GM12878 (cell line): Measurements from ENCODE around the gene UQCR10. TPM values are rescaled to one million over a fixed set of nuclear protein-coding genes. Genes with fewer than 3 reads are reported as not detected.

Experiments
- ATAC-seq: fragments of 200-7000 bp; cut with Tn5 transposase; 3 replicates; pipeline ENCODE4 v1.9.1; 2020; ENCODE audit warnings: mild to moderate bottlenecking, moderate library complexity
- BruUV-seq: library from RNA; stranded (reverse); fragments of 400-500 nt; replicated peaks from 2 replicates; lab custom pipeline; 2021; lab: Mats Ljungman, UMichigan
- CTCF ChIA-PET: fragments of 300-600 bp; sonication (Branson Sonifier 250); formaldehyde crosslinking; extraction: SDS; loops from one replicate; lab custom pipeline; 2021; ENCODE audit warnings: inconsistent platforms; lab: Yijun Ruan, JAX
- POLR2A ChIA-PET: fragments of 350-600 bp; formaldehyde crosslinking; extraction: SDS; loops from one replicate; lab custom pipeline; 2021; ENCODE audit warnings: inconsistent platforms; lab: Charles Lee
- RAD21 ChIA-PET: fragments of 300-600 bp; sonication (Branson Sonifier 250); formaldehyde crosslinking; loops from one replicate; lab custom pipeline; 2023; ENCODE audit warnings: antibody characterized with exemption; ENCODE audit not compliant: unreplicated experiment; lab: Charles Lee
- SMC1A ChIA-PET: fragments of 300-600 bp; sonication (Branson Sonifier 250); formaldehyde crosslinking; loops from one replicate; lab custom pipeline; 2023; ENCODE audit not compliant: unreplicated experiment, uncharacterized antibody; lab: Charles Lee
- DNase-seq: peaks from one replicate; pipeline ENCODE4 v3.0.0-alpha.2; 2011; ENCODE audit warnings: low read depth, low spot score
- FAIRE-seq: peaks from 3 replicates; lab custom pipeline; 2011; peaks lifted over from hg19 to GRCh38; lab: Jason Lieb, UNC
- H2AFZ ChIP-seq: 2 replicates; pipeline ENCODE4 v1.6.0; 2011; ENCODE audit warnings: low read depth, low read length, control low read depth; ENCODE audit not compliant: control insufficient read depth
- H3K27ac ChIP-seq: 2 replicates; pipeline ENCODE4 v1.5.1; 2011; ENCODE audit warnings: control low read depth; ENCODE audit not compliant: control insufficient read depth, insufficient read depth
- H3K27me3 ChIP-seq, 2 experiments: replicated peaks in 1 of 2; 2 replicates each; pipeline versions ENCODE4 v1.6.0 to v1.6.1; 2011; ENCODE audit warnings: low read length in 1 of 2; ENCODE audit not compliant: control insufficient read depth in 2 of 2, insufficient read depth in 2 of 2
- H3K36me3 ChIP-seq, 2 experiments: 2 replicates each; pipeline ENCODE4 v1.5.1; 2011; ENCODE audit warnings: low read length in 1 of 2; ENCODE audit not compliant: control insufficient read depth in 2 of 2, insufficient read depth in 2 of 2
- H3K4me1 ChIP-seq: 2 replicates; pipeline ENCODE4 v1.6.1; 2011; ENCODE audit warnings: mild to moderate bottlenecking, low read length, moderate library complexity, mixed read lengths; ENCODE audit not compliant: control insufficient read depth, insufficient read depth
- H3K4me2 ChIP-seq: 2 replicates; pipeline ENCODE4 v1.6.0; 2011; ENCODE audit warnings: control low read depth; ENCODE audit not compliant: control insufficient read depth, insufficient read depth
- H3K4me3 ChIP-seq: fragments of 200-600 bp; sonication (generic); 2 replicates; pipeline ENCODE4 v1.5.1; 2016
- H3K79me2 ChIP-seq: 2 replicates; pipeline ENCODE4 v1.6.0; 2011; ENCODE audit warnings: low read length; ENCODE audit not compliant: control insufficient read depth, insufficient read depth
- H3K9ac ChIP-seq: 2 replicates; pipeline ENCODE4 v1.8.0; 2011; ENCODE audit warnings: low read length, control low read depth, mixed read lengths; ENCODE audit not compliant: control insufficient read depth, insufficient read depth
- H3K9me3 ChIP-seq: replicated peaks from 3 replicates; pipeline ENCODE4 v1.5.1; 2011; ENCODE audit warnings: mild to moderate bottlenecking, low read length; ENCODE audit not compliant: control insufficient read depth, insufficient read depth
- H4K20me1 ChIP-seq: 2 replicates; pipeline ENCODE4 v1.6.0; 2011; ENCODE audit not compliant: control insufficient read depth, insufficient read depth
- CBX3 ChIP-seq: fragments of 200-600 bp; sonication (generic); IDR thresholded peaks from 2 replicates; pipeline ENCODE4 v1.6.1; 2016; ENCODE audit warnings: low read depth, borderline replicate concordance
- DPF2 ChIP-seq: fragments of 450-650 bp; IDR thresholded peaks from 2 replicates; pipeline ENCODE4 v1.6.1; 2017; ENCODE audit warnings: mild to moderate bottlenecking
- GATAD2B ChIP-seq: fragments of 450-650 bp; conservative IDR thresholded peaks from 2 replicates; pipeline ENCODE4 v1.6.1; 2017; ENCODE audit warnings: low read depth, mild to moderate bottlenecking, moderate library complexity
- HDAC2 ChIP-seq: fragments of 200-600 bp; sonication (generic); IDR thresholded peaks from 2 replicates; pipeline ENCODE4 v1.6.1; 2017
- NBN ChIP-seq: fragments of 450-650 bp; IDR thresholded peaks from 2 replicates; pipeline ENCODE4 v1.6.1; 2016
- POLR2A ChIP-seq: IDR thresholded peaks from 2 replicates; pipeline ENCODE4 v1.6.1; 2011; ENCODE audit warnings: low read depth, mild to moderate bottlenecking, low read length
- RUNX3 ChIP-seq: IDR thresholded peaks from 2 replicates; pipeline ENCODE4 v1.6.1; 2012; ENCODE audit warnings: low read length, inconsistent platforms
- SMC3 ChIP-seq: IDR thresholded peaks from 2 replicates; pipeline ENCODE4 v1.6.1; 2011; ENCODE audit warnings: low read length, improper control_type of control experiment, borderline replicate concordance
- SPI1 ChIP-seq: IDR thresholded peaks from 2 replicates; pipeline ENCODE4 v1.6.1; 2011; ENCODE audit warnings: low read depth, mild to moderate bottlenecking, low read length, moderate library complexity, borderline replicate concordance; ENCODE audit not compliant: insufficient read depth
- TCF7 ChIP-seq: IDR thresholded peaks from 2 replicates; pipeline ENCODE4 v1.6.1; 2014; ENCODE audit warnings: antibody characterized with exemption, borderline replicate concordance
- ZNF217 ChIP-seq: fragments of 450-650 bp; IDR thresholded peaks from 2 replicates; pipeline ENCODE4 v1.6.1; 2017; ENCODE audit warnings: antibody characterized with exemption, mild to moderate bottlenecking
- WGBS: methylation state at CpG from one replicate; pipeline ENCODE4 v1.1.6; 2016; ENCODE audit warnings: low lambda C conversion rate; ENCODE audit not compliant: insufficient replicate concordance, insufficient coverage; ENCODE audit errors: missing lambda C conversion rate; 5-methylcytosine and 5-hydroxymethylcytosine counted together
- in situ Hi-C: fragments of 300-500 bp; cut with MboI; formaldehyde crosslinking; loops from 9 replicates; pipeline ENCODE4 v1.14.3; 2018; ENCODE audit warnings: mixed read lengths
- intact Hi-C: fragments of 100-400 bp; cut with micrococcal nuclease; formaldehyde crosslinking; loops from one replicate; pipeline ENCODE4 v1.14.2; 2022; ENCODE audit not compliant: unreplicated experiment
- polyA plus RNA-seq, 11 experiments: library from polyadenylated mRNA; depleted of rRNA in 4 of 11; unstranded in 6 of 11; stranded (reverse) in 5 of 11; fragments of >200 nt; fragmentation: Nextera tagmentation in 4 of 11; fragmentation: Illumina TruSeq in 1 of 11; extraction: Ambion mirVana in 4 of 11; extraction: Trizol in 1 of 11; gene quantifications; 1 replicate in 1 of 11; 2 replicates in 10 of 11; pipeline versions ENCODE4 v1.2.1 to v1.2.3, GENCODE V29; 2011 to 2016; ENCODE audit warnings: inconsistent platforms in 2 of 11, missing spikeins in 2 of 11, low read depth in 1 of 11
- total RNA-seq, 4 experiments: library from RNA; depleted of rRNA in 3 of 4; stranded (reverse); fragments of >200 nt in 3 of 4; fragmentation: Illumina TruSeq in 1 of 4; extraction: Trizol in 1 of 4; gene quantifications; 2 replicates each; pipeline versions ENCODE4 v1.2.1 to v1.2.3, GENCODE V29; 2013 to 2021
- TF ChIP-seq, protein P1 (sequence below): fragments of 450-650 bp; IDR thresholded peaks from 2 replicates; pipeline ENCODE4 v1.6.1; 2016; ENCODE audit warnings: mild to moderate bottlenecking
- TF ChIP-seq, protein P2 (sequence below): fragments of 450-650 bp; IDR thresholded peaks from 2 replicates; pipeline ENCODE4 v1.6.1; 2017; ENCODE audit warnings: borderline replicate concordance
- TF ChIP-seq, protein P3 (sequence below): IDR thresholded peaks from 2 replicates; pipeline ENCODE4 v1.6.1; 2012; ENCODE audit warnings: mild to moderate bottlenecking, low read depth, low read length
- TF ChIP-seq, protein P4 (sequence below): fragments of 450-650 bp; IDR thresholded peaks from 2 replicates; pipeline ENCODE4 v1.6.1; 2017; ENCODE audit warnings: mild to moderate bottlenecking, moderate library complexity

Gene UQCR10
- total and polyA plus RNA-seq, 10 of the 15 experiments (the other 5 are each of a cell fraction or from before 2014, with no cell fraction given) = 144 to 1,021 (median 214) TPM

DNA sequence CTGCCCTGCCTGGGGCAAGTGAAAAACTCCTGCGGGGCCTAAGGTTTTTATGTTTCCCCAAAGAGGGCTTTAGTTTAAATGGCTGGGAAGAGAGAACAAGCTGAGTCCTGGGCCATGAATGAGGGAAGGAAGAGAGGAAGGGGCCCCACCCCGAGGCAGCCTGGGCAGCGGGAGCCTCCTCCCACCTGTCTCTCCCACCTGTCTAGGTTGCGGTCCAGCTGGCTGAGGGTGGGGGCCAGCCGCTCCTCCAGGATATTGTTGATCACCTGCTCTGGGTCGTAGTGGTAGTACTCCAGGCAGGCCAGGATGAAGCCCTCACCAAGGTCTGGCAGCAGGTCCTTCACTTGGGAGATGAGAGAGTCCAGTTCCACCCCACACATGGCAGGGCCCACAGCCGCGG lies 34.6 kb downstream of the UQCR10 start:
- WGBS = 95% methylated on average over 8 of the region's 8 CpGs

More for the DNA sequence above, 34.6 kb downstream of the UQCR10 start:
- CTCF ChIA-PET = no interaction called here
- Histone ChIP-seq H3K4me2 (no peak overlapping the region), H3K4me1 (peaks cover 24% of the 10 kb centered on the region), H3K27ac (no peak overlapping the region), H3K79me2 (no peaks in the 10 kb centered on the region), H4K20me1 (no peaks in the 10 kb centered on the region), H3K4me3 (no peak overlapping the region), H3K27me3 (no peaks in the 10 kb centered on the region), H3K9me3 (no peaks in the 10 kb centered on the region), H3K9ac (no peak overlapping the region), H3K36me3 (peaks cover 11 to 43% of the 10 kb centered on the region in 2 experiments; a peak in 3 of 4 replicates), H2AFZ (no peak overlapping the region)
- no TSS peak for BruUV-seq
- in situ Hi-C loops (no loop called here), intact Hi-C loops (no loop called here)
- DNase-seq (no peak), FAIRE-seq (no peak), ATAC-seq (no peak)
- SMC1A ChIA-PET = no interaction called here
- TF ChIP-seq RUNX3 (no peak), NBN (no peak), SPI1 (no peak), HDAC2 (no peak), SMC3 (no peak), ZNF217 (no peak), CBX3 (no peak), TCF7 (no peak), POLR2A (no peak), DPF2 (no peak), GATAD2B (no peak)
- TF ChIP-seq, protein P1, sequence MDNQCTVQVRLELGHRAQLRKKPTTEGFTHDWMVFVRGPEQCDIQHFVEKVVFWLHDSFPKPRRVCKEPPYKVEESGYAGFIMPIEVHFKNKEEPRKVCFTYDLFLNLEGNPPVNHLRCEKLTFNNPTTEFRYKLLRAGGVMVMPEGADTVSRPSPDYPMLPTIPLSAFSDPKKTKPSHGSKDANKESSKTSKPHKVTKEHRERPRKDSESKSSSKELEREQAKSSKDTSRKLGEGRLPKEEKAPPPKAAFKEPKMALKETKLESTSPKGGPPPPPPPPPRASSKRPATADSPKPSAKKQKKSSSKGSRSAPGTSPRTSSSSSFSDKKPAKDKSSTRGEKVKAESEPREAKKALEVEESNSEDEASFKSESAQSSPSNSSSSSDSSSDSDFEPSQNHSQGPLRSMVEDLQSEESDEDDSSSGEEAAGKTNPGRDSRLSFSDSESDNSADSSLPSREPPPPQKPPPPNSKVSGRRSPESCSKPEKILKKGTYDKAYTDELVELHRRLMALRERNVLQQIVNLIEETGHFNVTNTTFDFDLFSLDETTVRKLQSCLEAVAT = no peak
- TF ChIP-seq, protein P2, sequence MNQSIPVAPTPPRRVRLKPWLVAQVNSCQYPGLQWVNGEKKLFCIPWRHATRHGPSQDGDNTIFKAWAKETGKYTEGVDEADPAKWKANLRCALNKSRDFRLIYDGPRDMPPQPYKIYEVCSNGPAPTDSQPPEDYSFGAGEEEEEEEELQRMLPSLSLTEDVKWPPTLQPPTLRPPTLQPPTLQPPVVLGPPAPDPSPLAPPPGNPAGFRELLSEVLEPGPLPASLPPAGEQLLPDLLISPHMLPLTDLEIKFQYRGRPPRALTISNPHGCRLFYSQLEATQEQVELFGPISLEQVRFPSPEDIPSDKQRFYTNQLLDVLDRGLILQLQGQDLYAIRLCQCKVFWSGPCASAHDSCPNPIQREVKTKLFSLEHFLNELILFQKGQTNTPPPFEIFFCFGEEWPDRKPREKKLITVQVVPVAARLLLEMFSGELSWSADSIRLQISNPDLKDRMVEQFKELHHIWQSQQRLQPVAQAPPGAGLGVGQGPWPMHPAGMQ = no peak
- TF ChIP-seq, protein P3, sequence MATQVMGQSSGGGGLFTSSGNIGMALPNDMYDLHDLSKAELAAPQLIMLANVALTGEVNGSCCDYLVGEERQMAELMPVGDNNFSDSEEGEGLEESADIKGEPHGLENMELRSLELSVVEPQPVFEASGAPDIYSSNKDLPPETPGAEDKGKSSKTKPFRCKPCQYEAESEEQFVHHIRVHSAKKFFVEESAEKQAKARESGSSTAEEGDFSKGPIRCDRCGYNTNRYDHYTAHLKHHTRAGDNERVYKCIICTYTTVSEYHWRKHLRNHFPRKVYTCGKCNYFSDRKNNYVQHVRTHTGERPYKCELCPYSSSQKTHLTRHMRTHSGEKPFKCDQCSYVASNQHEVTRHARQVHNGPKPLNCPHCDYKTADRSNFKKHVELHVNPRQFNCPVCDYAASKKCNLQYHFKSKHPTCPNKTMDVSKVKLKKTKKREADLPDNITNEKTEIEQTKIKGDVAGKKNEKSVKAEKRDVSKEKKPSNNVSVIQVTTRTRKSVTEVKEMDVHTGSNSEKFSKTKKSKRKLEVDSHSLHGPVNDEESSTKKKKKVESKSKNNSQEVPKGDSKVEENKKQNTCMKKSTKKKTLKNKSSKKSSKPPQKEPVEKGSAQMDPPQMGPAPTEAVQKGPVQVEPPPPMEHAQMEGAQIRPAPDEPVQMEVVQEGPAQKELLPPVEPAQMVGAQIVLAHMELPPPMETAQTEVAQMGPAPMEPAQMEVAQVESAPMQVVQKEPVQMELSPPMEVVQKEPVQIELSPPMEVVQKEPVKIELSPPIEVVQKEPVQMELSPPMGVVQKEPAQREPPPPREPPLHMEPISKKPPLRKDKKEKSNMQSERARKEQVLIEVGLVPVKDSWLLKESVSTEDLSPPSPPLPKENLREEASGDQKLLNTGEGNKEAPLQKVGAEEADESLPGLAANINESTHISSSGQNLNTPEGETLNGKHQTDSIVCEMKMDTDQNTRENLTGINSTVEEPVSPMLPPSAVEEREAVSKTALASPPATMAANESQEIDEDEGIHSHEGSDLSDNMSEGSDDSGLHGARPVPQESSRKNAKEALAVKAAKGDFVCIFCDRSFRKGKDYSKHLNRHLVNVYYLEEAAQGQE = no peak
- TF ChIP-seq, protein P4, sequence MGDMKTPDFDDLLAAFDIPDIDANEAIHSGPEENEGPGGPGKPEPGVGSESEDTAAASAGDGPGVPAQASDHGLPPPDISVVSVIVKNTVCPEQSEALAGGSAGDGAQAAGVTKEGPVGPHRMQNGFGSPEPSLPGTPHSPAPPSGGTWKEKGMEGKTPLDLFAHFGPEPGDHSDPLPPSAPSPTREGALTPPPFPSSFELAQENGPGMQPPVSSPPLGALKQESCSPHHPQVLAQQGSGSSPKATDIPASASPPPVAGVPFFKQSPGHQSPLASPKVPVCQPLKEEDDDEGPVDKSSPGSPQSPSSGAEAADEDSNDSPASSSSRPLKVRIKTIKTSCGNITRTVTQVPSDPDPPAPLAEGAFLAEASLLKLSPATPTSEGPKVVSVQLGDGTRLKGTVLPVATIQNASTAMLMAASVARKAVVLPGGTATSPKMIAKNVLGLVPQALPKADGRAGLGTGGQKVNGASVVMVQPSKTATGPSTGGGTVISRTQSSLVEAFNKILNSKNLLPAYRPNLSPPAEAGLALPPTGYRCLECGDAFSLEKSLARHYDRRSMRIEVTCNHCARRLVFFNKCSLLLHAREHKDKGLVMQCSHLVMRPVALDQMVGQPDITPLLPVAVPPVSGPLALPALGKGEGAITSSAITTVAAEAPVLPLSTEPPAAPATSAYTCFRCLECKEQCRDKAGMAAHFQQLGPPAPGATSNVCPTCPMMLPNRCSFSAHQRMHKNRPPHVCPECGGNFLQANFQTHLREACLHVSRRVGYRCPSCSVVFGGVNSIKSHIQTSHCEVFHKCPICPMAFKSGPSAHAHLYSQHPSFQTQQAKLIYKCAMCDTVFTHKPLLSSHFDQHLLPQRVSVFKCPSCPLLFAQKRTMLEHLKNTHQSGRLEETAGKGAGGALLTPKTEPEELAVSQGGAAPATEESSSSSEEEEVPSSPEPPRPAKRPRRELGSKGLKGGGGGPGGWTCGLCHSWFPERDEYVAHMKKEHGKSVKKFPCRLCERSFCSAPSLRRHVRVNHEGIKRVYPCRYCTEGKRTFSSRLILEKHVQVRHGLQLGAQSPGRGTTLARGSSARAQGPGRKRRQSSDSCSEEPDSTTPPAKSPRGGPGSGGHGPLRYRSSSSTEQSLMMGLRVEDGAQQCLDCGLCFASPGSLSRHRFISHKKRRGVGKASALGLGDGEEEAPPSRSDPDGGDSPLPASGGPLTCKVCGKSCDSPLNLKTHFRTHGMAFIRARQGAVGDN = no peak
- RAD21 ChIA-PET = no interaction called here
- POLR2A ChIA-PET = no interaction called here
